Endothelial cell (in vitro differentiated cells): ENCODE measurements around the gene CRYBG1. TPM values are rescaled to one million over a fixed set of nuclear protein-coding genes. Genes with fewer than 3 reads are reported as not detected.
"Not testable (repeated sequence)": the region's sequence is repeated elsewhere in the genome, so short reads cannot be mapped to it uniquely, and the experiment has no call there.

Experiments used
- DNase-seq: peaks from one replicate; pipeline ENCODE4 v3.0.0; 2021; ENCODE audit warnings: low spot score
- H3K27ac Mint-ChIP-seq: one replicate; pipeline ENCODE4 v1.8.0; 2021; ENCODE audit warnings: mixed read lengths, inconsistent platforms; ENCODE audit not compliant: unreplicated experiment
- H3K27me3 Mint-ChIP-seq: one replicate; pipeline ENCODE4 v1.8.0; 2021; ENCODE audit warnings: mild to moderate bottlenecking, moderate library complexity, mixed read lengths, inconsistent platforms; ENCODE audit not compliant: unreplicated experiment
- H3K36me3 Mint-ChIP-seq: one replicate; pipeline ENCODE4 v1.8.0; 2021; ENCODE audit warnings: mild to moderate bottlenecking, low read depth, mixed read lengths, inconsistent platforms; ENCODE audit not compliant: unreplicated experiment
- H3K4me1 Mint-ChIP-seq: one replicate; pipeline ENCODE4 v1.8.0; 2021; ENCODE audit warnings: mild to moderate bottlenecking, mixed read lengths, inconsistent platforms; ENCODE audit not compliant: unreplicated experiment
- H3K4me3 Mint-ChIP-seq: one replicate; pipeline ENCODE4 v1.8.0; 2021; ENCODE audit warnings: mild to moderate bottlenecking, mixed read lengths, inconsistent platforms; ENCODE audit not compliant: unreplicated experiment
- H3K9me3 Mint-ChIP-seq: one replicate; pipeline ENCODE4 v1.8.0; 2021; ENCODE audit warnings: mixed read lengths, inconsistent platforms; ENCODE audit not compliant: unreplicated experiment
- total RNA-seq: library from RNA; stranded (reverse); fragmentation: NEBNext Ultra II Directional; extraction: Animal tissue kit (Norgen Biotek cat#: 25700); gene quantifications from one replicate; pipeline ENCODE4 v1.2.1, GENCODE V29; 2021; ENCODE audit not compliant: unreplicated experiment
- TF ChIP-seq, protein P1 (sequence below): fragments of 200-600 bp; sonication (generic); IDR thresholded peaks from one replicate; pipeline ENCODE4 v1.5.0; 2021; ENCODE audit warnings: antibody characterized with exemption; ENCODE audit not compliant: unreplicated experiment

CRYBG1 gene
- total RNA-seq, 1 donor from 2014 or later = 0.08 TPM

DNA sequence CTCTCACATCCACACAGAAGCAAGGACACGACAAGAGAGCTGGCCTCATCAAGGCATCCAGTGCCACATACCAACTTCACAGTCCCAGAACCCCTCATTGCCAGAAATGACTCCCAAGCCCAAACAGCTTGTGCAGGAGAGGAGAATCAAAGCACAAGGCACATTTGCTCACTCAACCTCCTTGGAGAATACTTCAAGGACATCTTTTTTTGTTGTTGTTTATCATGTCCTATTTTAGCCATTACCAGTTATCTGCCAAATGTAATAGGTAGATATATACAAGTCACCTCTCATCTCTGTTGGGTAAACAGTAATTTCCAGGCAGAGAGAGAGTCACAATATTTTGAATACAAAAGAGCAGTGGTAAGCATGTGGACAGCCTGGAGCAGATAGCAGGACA, 221.0 kb downstream of the CRYBG1 start:
- peaks cover 2% of the 10 kb centered on the region for H3K27me3 Mint-ChIP-seq
- no peak overlapping the region for H3K27ac Mint-ChIP-seq
- TF ChIP-seq, protein P1, sequence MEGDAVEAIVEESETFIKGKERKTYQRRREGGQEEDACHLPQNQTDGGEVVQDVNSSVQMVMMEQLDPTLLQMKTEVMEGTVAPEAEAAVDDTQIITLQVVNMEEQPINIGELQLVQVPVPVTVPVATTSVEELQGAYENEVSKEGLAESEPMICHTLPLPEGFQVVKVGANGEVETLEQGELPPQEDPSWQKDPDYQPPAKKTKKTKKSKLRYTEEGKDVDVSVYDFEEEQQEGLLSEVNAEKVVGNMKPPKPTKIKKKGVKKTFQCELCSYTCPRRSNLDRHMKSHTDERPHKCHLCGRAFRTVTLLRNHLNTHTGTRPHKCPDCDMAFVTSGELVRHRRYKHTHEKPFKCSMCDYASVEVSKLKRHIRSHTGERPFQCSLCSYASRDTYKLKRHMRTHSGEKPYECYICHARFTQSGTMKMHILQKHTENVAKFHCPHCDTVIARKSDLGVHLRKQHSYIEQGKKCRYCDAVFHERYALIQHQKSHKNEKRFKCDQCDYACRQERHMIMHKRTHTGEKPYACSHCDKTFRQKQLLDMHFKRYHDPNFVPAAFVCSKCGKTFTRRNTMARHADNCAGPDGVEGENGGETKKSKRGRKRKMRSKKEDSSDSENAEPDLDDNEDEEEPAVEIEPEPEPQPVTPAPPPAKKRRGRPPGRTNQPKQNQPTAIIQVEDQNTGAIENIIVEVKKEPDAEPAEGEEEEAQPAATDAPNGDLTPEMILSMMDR = no peak
- no peaks in the 10 kb centered on the region for H3K9me3 Mint-ChIP-seq
- DNase-seq = no peak
- H3K4me3 Mint-ChIP-seq = no peak overlapping the region
- H3K4me1 Mint-ChIP-seq = peaks cover 6% of the 10 kb centered on the region
- H3K36me3 Mint-ChIP-seq = peaks cover 5% of the 10 kb centered on the region

DNA sequence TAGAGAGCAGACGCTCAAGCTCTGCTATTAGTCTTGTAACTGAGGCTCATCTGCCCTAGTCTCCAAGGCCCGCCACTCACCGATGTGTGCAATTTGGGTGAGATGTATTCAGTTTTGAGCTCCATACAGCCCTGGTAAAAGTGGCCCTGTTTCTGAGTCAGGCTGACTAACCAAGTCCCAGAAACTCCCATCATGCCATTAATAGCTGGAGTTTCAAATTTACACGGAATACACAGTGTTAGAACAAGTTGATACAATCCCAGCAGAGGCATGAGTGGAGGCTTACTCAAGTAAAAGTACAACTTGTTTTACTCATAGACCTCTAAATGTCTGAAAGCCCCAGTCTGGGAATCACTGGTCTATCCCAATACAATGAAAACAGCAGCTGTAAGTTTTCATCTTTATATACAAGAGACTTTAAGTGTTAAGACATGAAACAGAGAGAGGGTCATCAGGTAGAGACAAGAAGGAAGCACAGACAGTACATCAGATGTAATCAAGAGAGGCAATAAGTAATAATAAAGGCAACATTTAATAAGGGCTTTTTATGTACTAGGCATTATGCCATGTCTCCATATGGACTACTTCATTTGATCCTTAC, 226.4 kb downstream of the CRYBG1 start:
- H3K27me3 Mint-ChIP-seq = peaks cover 3% of the 10 kb centered on the region
- no peak overlapping the region for H3K4me3 Mint-ChIP-seq
- H3K4me1 Mint-ChIP-seq = no peaks in the 10 kb centered on the region
- no peak for DNase-seq
- no peak overlapping the region for H3K27ac Mint-ChIP-seq
- TF ChIP-seq, protein P1 = no peak
- no peaks in the 10 kb centered on the region for H3K9me3 Mint-ChIP-seq
- peaks cover 5% of the 10 kb centered on the region for H3K36me3 Mint-ChIP-seq

DNA sequence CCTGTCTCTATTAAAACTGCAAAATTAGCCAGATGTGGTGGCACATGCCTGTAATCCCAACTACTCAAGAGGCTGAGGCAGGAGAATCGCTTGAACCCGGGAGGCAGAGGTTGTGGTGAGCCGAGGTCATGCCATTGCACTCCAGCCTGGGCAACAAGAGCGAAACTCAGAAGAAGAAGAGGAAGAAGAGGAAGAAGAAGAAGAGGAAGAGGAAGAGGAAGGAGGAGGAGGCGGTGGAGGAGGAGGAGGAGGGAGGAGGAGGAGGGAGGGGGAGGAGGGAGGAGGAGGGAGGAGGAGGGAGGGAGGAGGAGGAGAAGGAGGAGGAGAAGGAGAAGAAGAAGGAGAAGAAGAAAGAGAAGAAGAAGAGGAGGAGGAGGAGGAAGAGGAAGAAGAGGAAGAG, 228.4 kb downstream of the CRYBG1 start:
- not testable (repeated sequence) for H3K4me3 Mint-ChIP-seq, H3K36me3 Mint-ChIP-seq, H3K9me3 Mint-ChIP-seq, DNase-seq, H3K4me1 Mint-ChIP-seq, H3K27ac Mint-ChIP-seq, H3K27me3 Mint-ChIP-seq

DNA sequence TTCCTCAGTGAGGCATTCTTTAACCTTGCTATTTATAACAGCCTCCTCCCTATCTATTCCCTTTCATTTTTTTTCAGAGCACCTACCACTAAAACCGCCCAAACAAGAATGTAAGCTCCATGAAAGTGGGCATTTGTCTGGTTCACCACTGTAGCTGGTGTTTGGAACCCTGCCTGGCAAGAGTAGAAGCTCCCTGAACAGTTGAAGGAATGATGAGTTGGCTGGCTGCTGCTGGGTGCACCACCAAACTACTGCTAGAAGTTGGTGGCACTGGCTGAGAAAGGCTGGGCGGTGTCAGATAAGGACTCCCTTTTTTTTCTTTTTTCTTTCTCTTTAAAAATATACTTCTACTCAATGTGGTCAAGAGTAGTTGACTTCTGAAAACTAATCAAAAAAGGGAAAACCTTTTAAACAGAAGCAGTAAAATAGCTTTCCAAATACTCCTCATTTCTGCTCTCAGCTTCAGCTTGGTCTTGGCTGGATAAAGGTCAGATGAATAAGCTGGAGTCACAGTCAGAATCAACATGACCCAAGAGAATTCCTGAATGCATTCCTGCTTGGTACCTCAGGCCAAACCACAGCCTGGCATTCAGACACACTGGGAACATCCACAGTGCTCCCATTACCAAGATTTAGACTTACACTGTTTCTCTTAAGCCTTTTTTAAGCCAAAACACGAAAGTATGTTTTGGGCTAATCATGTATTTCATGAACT, 230.8 kb downstream of the CRYBG1 start:
- Mint-ChIP-seq H3K9me3 (no peaks in the 10 kb centered on the region), H3K36me3 (no peaks in the 10 kb centered on the region), H3K27me3 (peaks cover 1% of the 10 kb centered on the region), H3K27ac (no peak overlapping the region), H3K4me1 (no peaks in the 10 kb centered on the region), H3K4me3 (no peak overlapping the region)
- TF ChIP-seq, protein P1 = no peak
- no peak for DNase-seq

DNA sequence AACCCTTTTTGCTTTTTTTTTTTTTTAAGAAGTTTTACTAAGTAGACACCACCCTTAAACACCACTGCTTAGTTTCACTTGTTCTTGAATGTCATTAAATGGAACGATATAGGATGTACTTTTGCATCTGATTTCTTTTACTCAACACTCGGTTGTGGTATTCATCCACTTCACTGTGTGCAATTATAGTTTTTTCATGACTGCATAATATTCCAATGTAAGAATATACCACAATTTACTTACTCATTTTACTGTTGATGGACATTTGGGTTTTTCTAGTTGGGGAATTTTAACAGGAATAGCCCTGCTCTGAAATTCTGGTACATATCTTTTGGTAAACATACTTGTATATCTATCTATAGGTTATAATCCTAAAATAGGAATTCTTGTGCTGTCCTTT, 238.9 kb downstream of the CRYBG1 start:
- Mint-ChIP-seq H3K9me3 (no peaks in the 10 kb centered on the region), H3K27ac (no peak overlapping the region), H3K27me3 (no peaks in the 10 kb centered on the region), H3K4me1 (no peaks in the 10 kb centered on the region), H3K36me3 (no peaks in the 10 kb centered on the region), H3K4me3 (no peak overlapping the region)
- TF ChIP-seq, protein P1 = no peak
- DNase-seq = no peak
